Stimulated activated CD8-positive, alpha-beta memory T cell treated with anti-CD3 and anti-CD28 coated beads, Interleukin-2, amount 100 ng/mL, for 48 hours (primary cell): ENCODE results near the gene SCCPDH.
"Not testable (repeated sequence)": the region's sequence is repeated elsewhere in the genome, so short reads cannot be mapped to it uniquely, and the experiment has no call there.

Source experiments
- DNase-seq, 2 donors: peaks; one replicate each; pipeline ENCODE4 v3.0.0-alpha.2; 2020; ENCODE audit warnings: low read depth in 2 of 2

Gene SCCPDH

GRCh38 chr1:246800756-246801155, 76.5 kb downstream of the SCCPDH start:
- no peak for DNase-seq

GRCh38 chr1:246801241-246802020, 77.2 kb downstream of the SCCPDH start:
- no peak for DNase-seq

GRCh38 chr1:246803373-246803772, 79.2 kb downstream of the SCCPDH start:
- DNase-seq, result no peak

GRCh38 chr1:246803883-246804282, 79.7 kb downstream of the SCCPDH start:
- no peak for DNase-seq

GRCh38 chr1:246805135-246805716, 81.0 kb downstream of the SCCPDH start:
- no peak for DNase-seq

- DNase-seq, result no peak
These were observed 85.3 kb downstream of the SCCPDH start for GRCh38 chr1:246809473-246809872.

GRCh38 chr1:246811985-246812384, 87.8 kb downstream of the SCCPDH start:
- no peak for DNase-seq

GRCh38 chr1:246813325-246813724, 89.1 kb downstream of the SCCPDH start:
- not testable (repeated sequence) for DNase-seq

- no peak for DNase-seq
These were observed 90.7 kb downstream of the SCCPDH start for GRCh38 chr1:246814890-246815289.

GRCh38 chr1:246815693-246816270, 91.6 kb downstream of the SCCPDH start:
- no peak for DNase-seq
